Pons (tissue), 1 donor: Measurements from ENCODE around the gene FUOM.
A peak's percentile ranks its signal among the peaks of the same experiment; 100 is the strongest.

Experiments used
- DNase-seq: peaks from one replicate; pipeline ENCODE4 v3.0.0-alpha.2; 2016; ENCODE audit warnings: low spot score

The FUOM gene, protein sequence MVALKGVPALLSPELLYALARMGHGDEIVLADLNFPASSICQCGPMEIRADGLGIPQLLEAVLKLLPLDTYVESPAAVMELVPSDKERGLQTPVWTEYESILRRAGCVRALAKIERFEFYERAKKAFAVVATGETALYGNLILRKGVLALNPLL

GRCh38 chr10:133357285-133358161 is at the start of gene FUOM:
FUOM (minus strand) TSS chr10:133358019; CDS start chr10:133358007, 12 bp downstream.
- DNase-seq = no peak

DNA sequence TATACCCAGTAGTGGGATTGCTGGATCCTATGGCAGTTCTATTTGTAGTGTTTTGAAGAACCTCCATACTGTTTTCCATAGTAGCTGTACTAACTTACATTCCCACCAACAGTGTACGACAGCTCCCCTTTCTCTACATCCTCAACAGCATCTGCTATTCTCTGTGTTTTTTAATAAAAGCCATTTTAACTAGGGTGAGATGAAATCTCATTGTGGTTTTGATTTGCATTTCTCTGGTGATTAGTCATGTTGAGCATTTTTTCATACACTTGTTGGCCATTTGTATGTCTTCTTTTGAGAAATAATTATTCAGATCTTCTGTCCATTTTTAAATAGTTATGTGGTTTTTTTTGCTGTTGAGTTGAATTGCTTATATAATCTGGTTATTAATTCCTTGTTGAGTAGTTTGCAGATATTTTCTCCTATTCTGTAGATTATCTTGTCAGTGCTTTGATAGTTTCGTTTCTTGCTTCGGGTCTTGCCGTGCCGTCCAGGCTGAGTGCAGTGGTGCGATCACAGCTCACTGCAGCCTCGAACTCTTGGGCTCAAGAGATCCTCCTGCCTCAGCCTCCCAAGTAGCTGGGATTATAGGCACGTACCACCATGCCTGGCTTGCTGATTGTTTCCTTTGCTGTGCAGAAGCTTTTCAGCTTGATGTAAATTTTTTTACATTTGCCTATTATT is 48.2 kb upstream of the FUOM start:
- DNase-seq = no peak

GRCh38 chr10:133405272-133405671 is 47.5 kb upstream of the FUOM start:
- DNase-seq = no peak

DNA sequence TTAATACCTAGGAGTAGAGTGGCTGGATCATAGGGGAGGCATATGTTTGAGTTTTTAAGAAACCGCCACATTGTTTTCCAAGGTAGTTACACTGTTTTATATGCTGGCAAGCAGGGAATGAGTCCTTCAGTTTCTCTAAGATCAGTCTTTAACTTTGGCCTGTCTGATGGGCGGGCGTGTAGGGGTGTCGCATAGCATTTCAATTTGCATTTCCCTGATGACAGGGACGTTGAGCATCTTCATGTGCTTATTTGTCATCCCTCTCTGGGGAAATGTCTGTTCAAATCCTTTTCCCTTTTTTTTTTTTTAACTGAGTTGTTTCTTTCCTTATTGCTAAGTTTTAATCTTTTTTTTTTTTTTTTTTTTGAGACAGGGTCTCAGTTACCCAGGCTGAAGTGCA is 46.0 kb upstream of the FUOM start:
- no peak for DNase-seq

- no peak for DNase-seq
These were observed 45.5 kb upstream of the FUOM start for GRCh38 chr10:133403359-133403758.

DNA sequence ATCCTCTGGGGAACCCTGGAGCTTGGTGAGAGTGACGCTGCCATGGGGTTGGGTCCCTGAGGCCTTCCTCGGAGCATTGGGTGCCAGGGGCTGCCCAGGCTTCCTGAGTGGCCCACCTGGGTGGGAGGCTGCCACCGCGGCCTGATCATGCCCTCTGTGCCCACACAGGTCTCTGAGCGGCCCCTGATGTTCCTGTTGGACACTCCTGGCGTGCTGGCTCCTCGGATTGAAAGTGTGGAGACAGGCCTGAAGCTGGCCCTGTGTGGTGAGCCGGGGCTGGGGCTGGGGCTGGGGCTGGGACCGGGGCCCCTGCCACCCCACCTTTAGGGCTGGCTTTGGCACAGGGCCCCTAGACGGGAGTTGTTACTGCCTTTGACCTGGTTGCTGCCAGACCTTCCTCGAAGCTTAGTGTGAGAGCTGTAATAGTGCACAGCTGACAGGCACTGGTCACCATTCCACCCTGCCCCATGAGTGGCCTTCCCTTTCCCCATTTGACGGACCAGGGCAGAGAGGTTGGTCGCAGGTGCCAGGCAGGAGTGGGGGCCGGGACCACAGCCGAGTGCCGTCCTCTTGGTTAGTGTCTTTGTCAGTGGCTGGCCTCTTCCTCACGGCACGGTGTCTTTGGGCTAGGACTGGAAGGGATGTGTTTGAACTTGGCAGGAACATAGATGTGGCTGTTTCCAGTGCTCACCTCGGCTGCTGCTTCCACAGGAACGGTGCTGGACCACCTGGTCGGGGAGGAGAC is 44.3 kb upstream of the FUOM start:
- no peak for DNase-seq

GRCh38 chr10:133401500-133401899 is 43.7 kb upstream of the FUOM start:
- DNase-seq = no peak

GRCh38 chr10:133400624-133401424 is 43.0 kb upstream of the FUOM start:
- no peak for DNase-seq

- DNase-seq = no peak
These were observed 41.3 kb upstream of the FUOM start for GRCh38 chr10:133399123-133399601.

- DNase-seq = no peak
These were observed 40.1 kb upstream of the FUOM start for GRCh38 chr10:133397938-133398337.

DNA sequence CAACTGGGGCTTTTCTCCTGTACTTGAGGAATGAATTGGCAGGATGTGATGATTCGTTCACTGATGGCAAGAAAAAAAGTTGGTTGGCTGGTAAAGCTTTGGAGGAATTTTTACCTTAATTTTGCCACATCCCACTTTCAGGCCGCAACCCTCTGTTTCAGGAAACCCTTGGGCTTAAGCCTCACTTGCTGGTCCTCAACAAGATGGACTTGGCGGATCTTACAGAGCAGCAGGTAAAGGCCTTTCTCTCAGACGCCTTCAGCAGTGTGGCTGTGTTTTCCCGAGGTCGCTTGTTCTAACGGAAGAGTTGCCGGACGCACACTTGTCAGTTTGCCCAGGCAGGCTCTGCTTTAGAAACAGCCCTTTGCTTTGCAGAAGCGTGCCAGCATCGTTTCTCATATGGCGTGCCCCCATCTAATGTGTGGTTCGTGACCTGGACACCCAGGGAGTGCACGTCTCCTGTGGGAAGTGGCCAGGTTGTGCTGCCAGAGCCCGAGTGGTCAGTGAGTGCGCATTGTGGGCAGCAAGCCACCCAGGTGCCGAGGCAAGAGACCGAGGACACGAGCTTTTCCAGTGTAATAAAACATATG is 38.3 kb upstream of the FUOM start:
- DNase-seq = no peak

DNA sequence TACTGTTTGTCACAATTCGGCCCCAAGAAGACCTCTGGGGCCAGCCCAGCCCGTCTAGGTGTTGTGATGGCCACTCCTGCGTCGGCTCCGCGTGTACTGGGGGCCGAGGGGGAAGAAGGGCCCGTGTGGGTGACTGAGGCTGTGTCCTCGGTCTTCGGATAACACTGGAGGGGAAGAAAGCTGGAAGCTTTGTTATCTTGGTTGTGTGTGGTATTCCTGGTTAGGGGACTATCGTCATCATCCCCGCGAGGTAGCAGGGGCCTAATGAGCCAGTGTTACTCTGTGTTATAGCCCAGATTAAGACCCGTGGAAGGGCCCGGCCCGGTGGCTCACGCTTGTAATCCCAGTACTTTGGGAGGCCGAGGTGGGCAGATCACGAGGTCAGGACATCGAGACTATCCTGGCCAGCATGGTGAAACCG is 37.0 kb upstream of the FUOM start:
- no peak for DNase-seq

DNA sequence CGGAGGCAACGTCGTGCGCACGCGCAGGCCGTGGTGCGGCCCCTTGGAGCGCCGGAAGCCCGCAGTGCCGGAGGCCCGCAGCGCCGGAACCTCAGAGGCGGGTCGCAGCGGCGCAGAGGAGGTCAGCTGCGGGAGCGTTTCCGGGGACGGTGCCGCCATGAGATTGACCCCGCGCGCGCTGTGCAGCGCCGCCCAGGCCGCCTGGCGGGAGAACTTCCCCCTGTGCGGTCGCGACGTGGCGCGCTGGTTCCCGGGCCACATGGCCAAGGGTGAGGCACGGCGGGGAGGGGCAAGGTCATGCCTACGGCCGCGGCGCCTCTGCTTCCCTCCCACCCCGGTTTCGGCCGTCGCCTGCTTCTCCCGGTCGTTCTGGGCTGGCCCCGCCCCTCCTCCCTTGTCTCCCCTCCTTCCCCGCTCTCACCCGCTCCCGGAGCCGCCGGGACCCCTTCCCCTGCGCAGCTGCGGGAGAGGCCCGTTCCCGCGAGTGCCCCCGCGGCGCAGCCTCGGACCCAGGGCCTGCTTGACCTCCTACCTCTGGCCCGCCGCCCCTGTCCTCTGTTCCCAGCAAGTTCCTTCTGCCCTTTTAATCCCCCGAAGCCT is 36.3 kb upstream of the FUOM start, which contains the start of gene MTG1:
Gene MTG1 (plus strand): TSS at position 94 of the 600 bp plus-strand sequence. CDS start 64 bp downstream, at position 158.
- peak; percentile 92 for DNase-seq

- no peak for DNase-seq
These were observed 35.7 kb upstream of the FUOM start for GRCh38 chr10:133393401-133394063.

GRCh38 chr10:133391761-133392518 is 34.1 kb upstream of the FUOM start:
- no peak for DNase-seq

DNA sequence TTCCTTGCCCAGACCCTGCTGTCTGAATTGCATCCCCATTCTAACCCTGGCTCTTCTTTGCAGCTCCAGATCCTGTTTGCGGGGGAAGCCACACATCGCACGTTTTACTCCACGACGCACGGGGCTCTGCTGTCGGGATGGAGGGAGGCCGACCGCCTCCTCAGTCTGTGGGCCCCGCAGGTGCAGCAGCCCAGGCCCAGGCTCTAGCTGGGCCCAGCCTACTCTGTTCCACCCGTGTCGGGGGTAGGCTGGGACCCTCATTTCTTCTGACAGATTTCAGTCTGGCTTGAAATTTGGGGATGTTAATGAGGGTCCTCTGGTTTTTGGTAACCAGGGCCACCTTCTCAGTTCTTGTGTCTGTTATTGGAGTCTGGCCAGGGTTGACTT is 33.4 kb upstream of the FUOM start:
- no peak for DNase-seq

DNA sequence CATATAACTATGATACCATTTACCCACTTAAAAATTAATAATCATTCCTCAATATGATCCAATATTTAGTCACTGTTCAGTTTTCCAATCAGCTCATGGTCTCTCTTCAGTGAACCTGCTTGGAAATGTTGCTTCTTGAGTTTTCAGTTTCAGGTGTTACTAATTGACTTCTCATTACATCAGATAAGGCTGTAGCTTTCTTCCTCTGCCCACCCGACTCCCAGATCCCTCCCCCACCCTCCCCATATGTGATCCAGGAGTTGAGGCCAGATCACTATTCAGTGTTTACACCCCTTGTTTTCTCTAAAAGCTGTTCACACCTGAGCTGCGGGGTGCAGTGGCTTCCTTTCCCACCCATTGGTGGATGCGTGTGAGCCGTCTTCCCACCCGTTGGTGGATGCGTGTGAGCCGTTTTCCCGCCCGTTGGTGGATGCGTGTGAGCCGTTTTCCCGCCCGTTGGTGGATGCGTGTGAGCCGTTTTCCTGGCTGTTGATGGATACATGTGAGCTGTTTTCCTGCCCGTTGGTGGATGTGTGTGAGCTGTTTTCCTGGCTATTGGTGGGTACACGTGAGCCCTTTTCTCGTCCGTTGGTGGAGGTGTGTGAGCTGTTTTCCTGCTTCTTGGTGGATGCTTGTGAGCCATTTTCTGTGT is 32.9 kb upstream of the FUOM start:
- no peak for DNase-seq
